Vagina (tissue), 2 donors: ENCODE data around the gene PNP.
"Not testable (repeated sequence)": the region's sequence is repeated elsewhere in the genome, so short reads cannot be mapped to it uniquely, and the experiment has no call there.

ENCODE experiments used
- CTCF ChIP-seq, 3 experiments: fragments of 450-650 bp in 2 of 3; fragments of 200-600 bp in 1 of 3; sonication (generic) in 1 of 3; IDR thresholded peaks; one replicate each; pipeline ENCODE4 v1.5.1; 2017 to 2019; ENCODE audit warnings: antibody characterized with exemption in 3 of 3, mild to moderate bottlenecking in 2 of 3, moderate library complexity in 2 of 3
- POLR2A ChIP-seq, 2 donors: fragments of 450-650 bp; IDR thresholded peaks; one replicate each; pipeline ENCODE4 v1.6.1; 2017; ENCODE audit warnings: antibody characterized with exemption in 2 of 2, mild to moderate bottlenecking in 2 of 2, moderate library complexity in 2 of 2
- POLR2AphosphoS5 ChIP-seq, 2 donors: sonication (generic); formaldehyde crosslinking; IDR thresholded peaks; one replicate each; pipeline ENCODE4 v1.9.0; 2017; ENCODE audit warnings: antibody characterized with exemption in 2 of 2, mild to moderate bottlenecking in 2 of 2, low read depth in 1 of 2; ENCODE audit not compliant: insufficient read depth in 1 of 2

DNA sequence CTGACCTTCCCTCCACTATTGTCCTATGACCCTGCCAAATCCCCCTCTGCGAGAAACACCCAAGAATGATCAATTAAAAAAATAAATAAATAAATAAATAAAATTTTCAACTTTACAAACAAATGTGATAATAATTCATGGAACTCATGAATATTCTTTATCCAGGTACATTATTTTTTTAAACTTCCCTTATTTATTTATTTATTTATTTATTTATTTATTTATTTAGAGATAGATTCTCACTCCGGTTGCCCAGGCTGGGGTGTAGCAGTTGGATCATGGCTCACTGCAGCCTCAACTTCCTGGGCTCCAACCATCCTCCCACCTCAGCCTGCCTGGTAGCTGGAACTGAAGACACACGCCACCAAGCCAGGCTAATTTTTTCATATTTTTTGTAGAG is 38.3 kb downstream of the PNP start:
- not testable (repeated sequence) for TF ChIP-seq CTCF (IDR thresholded peaks at IDR 0.05); POLR2A (IDR thresholded peaks at IDR 0.05); POLR2AphosphoS5 (IDR thresholded peaks at IDR 0.05; ENCODE audit: insufficient read depth in 1 of 2, low read depth in 1 of 2)
